ENCODE measurements around the gene NOP16.

Gene NOP16

DNA sequence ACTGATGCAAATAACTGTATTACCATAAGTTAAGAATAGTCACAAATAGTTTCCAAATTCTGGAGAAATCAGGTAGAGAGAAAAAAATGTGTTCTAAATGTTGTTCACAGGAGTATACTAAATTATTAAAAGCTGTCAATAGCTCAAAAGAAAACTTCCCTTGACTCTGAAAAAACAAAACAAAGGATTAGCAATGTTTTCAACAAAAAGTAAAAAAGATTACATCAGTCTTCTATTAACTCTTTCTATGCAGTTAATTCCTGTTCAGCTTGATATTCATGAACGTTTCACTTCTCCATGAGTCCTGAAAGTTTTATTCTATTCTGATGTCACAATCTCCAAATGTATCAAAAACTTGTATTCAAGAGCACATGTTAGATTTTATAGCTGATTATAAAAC, 37.4 kb upstream of the NOP16 start:
- H3K4me3 ChIP-seq (ENCODE audit: low read depth, low read length) = no peak overlapping the region
- in situ Hi-C loops (cut with HindIII; ENCODE audit: low sequenced_read_pairs) = no loop called here
- no peak for DNase-seq (ENCODE audit: low read depth, low spot score)
- TF ChIP-seq, protein P1, sequence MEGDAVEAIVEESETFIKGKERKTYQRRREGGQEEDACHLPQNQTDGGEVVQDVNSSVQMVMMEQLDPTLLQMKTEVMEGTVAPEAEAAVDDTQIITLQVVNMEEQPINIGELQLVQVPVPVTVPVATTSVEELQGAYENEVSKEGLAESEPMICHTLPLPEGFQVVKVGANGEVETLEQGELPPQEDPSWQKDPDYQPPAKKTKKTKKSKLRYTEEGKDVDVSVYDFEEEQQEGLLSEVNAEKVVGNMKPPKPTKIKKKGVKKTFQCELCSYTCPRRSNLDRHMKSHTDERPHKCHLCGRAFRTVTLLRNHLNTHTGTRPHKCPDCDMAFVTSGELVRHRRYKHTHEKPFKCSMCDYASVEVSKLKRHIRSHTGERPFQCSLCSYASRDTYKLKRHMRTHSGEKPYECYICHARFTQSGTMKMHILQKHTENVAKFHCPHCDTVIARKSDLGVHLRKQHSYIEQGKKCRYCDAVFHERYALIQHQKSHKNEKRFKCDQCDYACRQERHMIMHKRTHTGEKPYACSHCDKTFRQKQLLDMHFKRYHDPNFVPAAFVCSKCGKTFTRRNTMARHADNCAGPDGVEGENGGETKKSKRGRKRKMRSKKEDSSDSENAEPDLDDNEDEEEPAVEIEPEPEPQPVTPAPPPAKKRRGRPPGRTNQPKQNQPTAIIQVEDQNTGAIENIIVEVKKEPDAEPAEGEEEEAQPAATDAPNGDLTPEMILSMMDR (IDR thresholded peaks at IDR 0.05; ENCODE audit: low read depth, low read length) = no peak

DNA sequence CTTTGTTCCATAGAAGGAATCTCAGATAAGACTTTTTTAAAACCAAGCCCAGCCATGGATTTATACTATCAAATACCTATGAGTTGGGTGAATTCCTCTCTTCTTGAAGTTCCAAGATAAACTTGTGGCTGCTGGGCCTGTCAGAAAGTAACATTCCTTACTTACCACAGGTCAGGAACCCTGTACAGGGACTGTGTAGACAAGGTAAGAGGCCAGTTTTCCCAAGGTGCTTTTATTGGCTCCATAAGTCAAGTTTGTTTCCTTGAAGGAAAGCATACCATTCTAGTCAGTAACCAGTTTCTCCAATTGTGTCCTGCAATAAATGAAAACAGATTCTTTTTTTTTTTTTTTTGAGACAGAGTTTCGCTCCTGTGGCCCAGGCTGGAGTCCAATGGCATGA, 36.7 kb upstream of the NOP16 start:
- in situ Hi-C loops (cut with HindIII; ENCODE audit: low sequenced_read_pairs) = no loop called here
- no peak overlapping the region for H3K4me3 ChIP-seq (ENCODE audit: low read depth, low read length)
- peak; percentile 52 for DNase-seq (ENCODE audit: low read depth, low spot score)
- TF ChIP-seq, protein P1 (IDR thresholded peaks at IDR 0.05; ENCODE audit: low read depth, low read length) = no peak

DNA sequence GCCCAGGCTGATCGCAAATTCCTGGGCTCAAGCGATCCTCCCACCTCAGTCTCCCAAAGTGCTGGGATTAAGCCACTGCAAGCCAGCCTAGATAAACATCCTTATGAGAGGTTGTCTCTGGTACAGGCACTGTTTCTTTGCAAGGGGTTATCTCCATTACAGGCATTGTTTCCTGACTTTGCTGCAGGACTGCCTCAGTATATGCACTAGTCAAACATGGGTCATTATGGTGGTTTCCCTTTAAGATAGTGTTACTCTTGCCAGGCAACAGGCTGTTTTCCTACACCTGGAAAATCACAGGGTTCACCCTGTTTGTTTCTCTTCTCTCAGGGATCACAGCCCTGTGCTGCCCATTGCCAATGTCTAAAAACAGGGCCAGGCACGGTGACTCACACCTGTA, 35.8 kb upstream of the NOP16 start:
- TF ChIP-seq, protein P1 (IDR thresholded peaks at IDR 0.05; ENCODE audit: low read depth, low read length) = no peak
- H3K4me3 ChIP-seq (ENCODE audit: low read depth, low read length) = no peak overlapping the region
- in situ Hi-C loops (cut with HindIII; ENCODE audit: low sequenced_read_pairs) = no loop called here
- DNase-seq (ENCODE audit: low read depth, low spot score) = no peak

DNA sequence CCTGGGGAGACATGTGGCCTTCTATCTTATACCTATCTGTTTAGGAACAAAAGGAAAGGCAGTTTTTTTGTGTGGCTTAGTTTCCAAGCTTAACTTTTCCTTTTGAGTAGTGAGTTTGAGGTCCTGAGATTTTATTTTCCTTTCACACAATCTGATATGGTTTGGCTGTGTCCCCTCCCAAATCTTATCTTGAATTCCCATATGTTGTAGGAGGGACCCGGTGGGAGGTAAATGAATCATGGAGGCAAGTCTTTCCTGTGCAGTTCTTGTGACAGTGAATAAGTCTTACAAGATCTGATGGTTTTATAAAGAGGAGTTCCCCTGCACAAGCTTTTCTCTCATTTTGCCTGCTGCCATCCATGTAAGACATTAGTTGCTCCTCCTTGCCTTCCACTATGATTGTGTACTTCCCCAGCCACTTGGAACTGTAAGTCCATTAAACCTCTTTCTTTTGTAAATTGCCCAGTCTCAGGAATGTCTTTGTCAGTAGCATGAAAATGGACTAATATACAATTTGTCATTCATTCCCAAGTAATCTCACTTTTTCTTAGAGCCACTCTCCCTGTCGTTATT, 32.7 kb upstream of the NOP16 start:
- DNase-seq (ENCODE audit: low read depth, low spot score) = no peak
- TF ChIP-seq, protein P1 (IDR thresholded peaks at IDR 0.05; ENCODE audit: low read depth, low read length) = no peak
- no peak overlapping the region for H3K4me3 ChIP-seq (ENCODE audit: low read depth, low read length)
- in situ Hi-C loops (cut with HindIII; ENCODE audit: low sequenced_read_pairs) = no loop called here

DNA sequence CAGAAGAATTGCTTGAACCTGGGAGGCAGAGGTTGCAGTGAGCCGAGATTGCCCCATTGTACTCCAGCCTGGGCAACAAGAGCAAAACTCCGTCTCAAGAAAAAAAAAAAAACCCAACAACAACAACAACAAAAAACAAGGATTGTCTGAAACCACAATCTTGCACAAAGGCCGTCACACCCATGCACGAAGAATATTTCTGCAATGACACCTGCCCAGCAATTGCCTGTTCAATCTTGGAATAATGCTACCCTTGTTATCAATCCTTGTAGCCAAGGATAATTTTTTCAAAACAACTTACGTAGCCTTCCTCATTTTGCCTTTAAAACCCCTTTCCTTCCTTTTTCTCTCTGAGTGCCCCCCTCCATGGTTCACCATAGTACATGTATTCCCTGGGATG, 31.7 kb upstream of the NOP16 start:
- no peak overlapping the region for H3K4me3 ChIP-seq (ENCODE audit: low read depth, low read length)
- no peak for DNase-seq (ENCODE audit: low read depth, low spot score)
- in situ Hi-C loops (cut with HindIII; ENCODE audit: low sequenced_read_pairs) = no loop called here
- TF ChIP-seq, protein P1 (IDR thresholded peaks at IDR 0.05; ENCODE audit: low read depth, low read length) = no peak

DNA sequence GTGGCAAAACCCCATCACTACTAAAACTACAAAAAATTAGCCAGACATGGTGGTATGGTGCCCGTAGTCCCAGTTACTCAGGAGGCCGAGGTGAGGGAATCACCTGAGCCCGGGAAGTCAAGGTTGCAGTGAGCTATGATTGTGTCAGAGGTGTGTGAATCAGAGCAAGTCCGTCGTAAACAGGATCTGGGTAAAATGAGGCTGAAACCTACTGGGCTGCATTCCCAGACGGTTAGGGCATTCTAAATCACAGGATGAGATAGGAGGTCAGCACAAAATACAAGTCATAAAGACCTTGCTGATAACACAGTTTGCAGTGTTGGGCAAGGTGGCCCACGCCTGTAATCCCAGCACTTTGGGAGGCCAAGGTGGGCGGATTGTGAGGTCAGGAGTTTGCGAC, 29.9 kb upstream of the NOP16 start:
- in situ Hi-C loops (cut with HindIII; ENCODE audit: low sequenced_read_pairs) = no loop called here
- H3K4me3 ChIP-seq (ENCODE audit: low read depth, low read length) = no peak overlapping the region
- TF ChIP-seq, protein P1 (IDR thresholded peaks at IDR 0.05; ENCODE audit: low read depth, low read length) = no peak
- DNase-seq (ENCODE audit: low read depth, low spot score) = no peak

DNA sequence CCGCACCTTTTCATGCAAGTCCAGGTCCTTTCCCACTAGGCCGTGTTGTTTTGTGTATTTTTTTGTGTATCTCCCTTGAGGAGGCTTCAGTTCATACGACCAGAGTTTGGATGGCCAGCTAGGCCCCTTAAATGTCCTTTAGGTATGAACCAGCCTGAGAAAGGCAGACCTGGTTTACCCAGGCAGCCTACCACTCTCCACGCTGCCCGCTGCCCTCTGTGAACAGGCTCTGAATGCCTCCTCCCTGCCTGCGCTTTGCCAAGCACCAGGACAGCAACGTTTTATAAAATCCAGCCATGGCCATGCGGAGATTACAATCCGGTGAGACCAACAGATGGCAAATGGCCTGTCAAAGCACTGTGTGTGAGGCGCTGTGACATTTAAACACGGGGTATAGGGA, 28.6 kb upstream of the NOP16 start:
- TF ChIP-seq, protein P1 (IDR thresholded peaks at IDR 0.05; ENCODE audit: low read depth, low read length) = no peak
- H3K4me3 ChIP-seq (ENCODE audit: low read depth, low read length) = peak overlapping the region; percentile 32
- DNase-seq (ENCODE audit: low read depth, low spot score) = no peak
- in situ Hi-C loops (cut with HindIII; ENCODE audit: low sequenced_read_pairs) = no loop called here
